Activated CD4-positive, alpha-beta T cell treated with anti-CD3 and anti-CD28 coated beads, Interleukin-2, amount 50 U/mL, for 48 hours (primary cell): ENCODE data around the gene NDST1.

Source experiments
- DNase-seq, 2 experiments: peaks; one replicate each; pipeline ENCODE4 v3.0.0-alpha.2; 2020

The NDST1 gene

DNA sequence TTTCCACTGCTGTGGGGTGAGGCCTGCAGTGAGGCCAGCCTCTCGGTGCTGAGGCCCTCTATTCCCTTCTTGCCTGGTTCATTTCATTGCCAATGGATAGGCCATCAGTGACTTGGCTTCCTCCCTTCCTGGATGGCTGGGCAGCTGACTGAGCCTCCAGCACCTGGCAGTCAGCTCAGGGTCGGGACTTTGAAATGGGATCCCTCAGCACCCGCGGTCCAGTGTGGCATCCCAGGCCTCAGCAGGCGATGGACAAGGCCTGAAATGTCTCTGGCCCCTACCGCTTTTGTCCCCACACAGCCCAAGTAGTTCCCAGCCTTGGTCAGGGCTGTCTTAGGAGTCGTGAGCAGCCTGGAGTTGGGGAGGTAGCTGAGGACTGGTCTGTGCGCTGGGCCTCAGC, 17.2 kb downstream of the NDST1 start:
- DNase-seq, result no peak

DNA sequence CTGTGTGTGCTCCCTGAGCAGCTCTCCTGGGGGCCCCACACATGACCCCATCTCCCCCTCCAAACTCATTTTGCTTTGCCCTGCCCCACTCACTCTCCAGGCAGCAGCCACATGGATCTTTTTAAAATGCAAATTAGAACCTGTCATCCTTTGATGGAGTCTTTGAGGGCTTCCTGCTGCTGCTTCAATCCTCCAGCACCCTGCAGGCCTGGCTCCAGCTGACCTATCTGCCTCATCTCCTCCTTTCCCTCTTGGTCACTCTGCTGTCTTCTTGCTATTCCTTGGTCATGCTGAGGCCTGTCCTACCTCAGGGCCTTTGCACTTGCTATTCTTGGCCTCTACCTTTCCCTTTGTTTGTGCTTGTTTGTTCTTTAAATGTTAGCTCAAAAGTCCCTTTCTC, 17.9 kb downstream of the NDST1 start:
- no peak for DNase-seq

- DNase-seq, result no peak
Observed at GRCh38 chr5:150527038-150527437, 19.1 kb downstream of the NDST1 start.

DNA sequence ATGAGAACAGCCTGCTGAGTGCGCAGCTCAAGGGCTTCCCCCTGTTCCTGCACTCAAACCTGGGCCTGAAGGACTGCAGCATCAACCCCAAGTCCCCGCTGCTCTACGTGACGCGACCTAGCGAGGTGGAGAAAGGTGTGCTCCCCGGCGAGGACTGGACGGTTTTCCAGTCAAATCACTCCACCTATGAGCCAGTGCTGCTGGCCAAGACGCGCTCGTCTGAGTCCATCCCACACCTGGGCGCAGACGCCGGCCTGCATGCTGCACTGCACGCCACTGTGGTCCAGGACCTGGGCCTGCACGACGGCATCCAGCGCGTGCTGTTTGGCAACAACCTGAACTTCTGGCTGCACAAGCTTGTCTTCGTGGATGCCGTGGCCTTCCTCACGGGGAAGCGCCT, 19.9 kb downstream of the NDST1 start:
- DNase-seq, result no peak

DNA sequence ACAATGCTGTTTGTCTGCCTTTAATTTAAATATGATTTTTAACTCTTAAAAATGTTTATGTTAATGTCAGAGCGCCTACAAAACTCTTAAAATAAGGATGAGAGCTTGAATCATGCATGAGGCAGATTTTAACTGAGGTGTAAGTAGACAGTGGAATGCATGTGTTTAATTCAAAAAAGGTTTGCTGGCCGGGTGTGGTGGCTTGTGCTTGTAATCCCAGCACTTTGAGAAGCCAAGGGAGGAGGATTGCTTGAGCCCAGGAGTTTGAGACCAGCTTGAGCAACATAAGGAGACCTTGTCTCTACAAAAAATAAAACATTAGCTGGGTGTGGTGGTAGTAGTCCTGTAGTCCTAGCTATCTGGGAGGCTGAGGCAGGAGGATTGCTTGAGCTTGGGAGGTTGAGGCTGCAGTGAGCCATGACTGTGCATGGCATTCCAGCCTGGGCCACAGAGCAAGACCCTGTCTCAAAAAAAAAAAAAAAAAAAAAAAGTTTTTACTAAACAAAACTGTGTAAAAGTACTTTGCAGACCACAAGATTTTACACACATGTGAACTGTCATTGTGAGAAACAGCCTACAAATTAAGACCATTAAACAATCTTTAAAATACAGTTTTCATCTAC, 21.1 kb downstream of the NDST1 start:
- no peak for DNase-seq

- no peak for DNase-seq
Observed at GRCh38 chr5:150529555-150529954, 21.6 kb downstream of the NDST1 start.

GRCh38 chr5:150530423-150530822, 22.5 kb downstream of the NDST1 start:
- DNase-seq, result no peak

DNA sequence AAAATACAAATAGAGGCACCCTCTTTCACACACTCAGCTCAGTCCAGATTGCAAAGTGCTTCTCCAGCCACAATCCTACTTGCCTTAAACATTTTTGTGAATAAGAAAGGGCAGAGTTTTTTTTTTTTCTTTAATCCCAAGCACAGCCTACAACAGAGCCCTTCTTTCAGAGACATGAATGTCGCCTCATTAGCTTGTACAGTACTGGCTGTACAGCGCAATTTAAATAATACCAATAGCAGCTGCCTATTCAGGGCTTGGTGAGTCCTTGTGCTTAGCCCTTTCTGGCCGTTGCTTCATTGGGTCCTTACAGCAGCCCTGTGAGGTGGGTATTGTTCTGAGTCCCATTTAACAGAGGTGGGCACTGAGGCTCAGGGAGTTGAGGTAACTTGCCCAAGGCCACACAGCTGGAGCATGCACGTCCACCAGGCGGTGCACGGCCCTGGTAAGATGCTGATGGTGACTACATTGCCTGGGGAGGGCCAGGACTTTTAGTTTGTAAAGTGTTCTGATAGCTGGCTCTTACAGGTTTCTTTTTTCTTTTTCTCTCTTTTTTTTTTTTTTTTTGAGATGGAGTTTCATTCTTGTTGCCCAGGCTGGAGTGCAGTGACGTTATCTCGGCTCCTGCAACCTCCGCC, 23.1 kb downstream of the NDST1 start:
- DNase-seq, result no peak

- DNase-seq, result no peak
Observed at GRCh38 chr5:150531686-150532085, 23.8 kb downstream of the NDST1 start.

DNA sequence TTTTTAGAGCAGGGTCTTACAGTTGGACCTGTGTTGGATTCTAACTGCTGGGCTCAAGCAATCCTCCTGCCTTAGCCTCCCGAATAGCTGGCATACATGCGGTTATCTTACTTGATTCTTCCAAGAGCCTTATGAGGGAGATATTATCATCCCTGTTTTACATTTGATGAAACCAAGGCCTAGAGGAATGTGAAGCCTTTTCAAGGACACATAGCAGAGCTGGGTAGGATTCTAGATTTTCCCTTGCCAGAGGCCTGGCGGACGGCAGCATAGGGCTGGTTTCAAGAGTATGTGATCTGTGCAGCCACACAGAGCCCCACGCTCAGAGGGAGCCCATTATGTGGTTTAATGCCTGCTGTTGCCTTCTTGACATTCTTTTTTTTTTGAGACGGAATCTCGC, 24.2 kb downstream of the NDST1 start:
- no peak for DNase-seq

GRCh38 chr5:150532996-150533395, 25.1 kb downstream of the NDST1 start:
- no peak for DNase-seq

DNA sequence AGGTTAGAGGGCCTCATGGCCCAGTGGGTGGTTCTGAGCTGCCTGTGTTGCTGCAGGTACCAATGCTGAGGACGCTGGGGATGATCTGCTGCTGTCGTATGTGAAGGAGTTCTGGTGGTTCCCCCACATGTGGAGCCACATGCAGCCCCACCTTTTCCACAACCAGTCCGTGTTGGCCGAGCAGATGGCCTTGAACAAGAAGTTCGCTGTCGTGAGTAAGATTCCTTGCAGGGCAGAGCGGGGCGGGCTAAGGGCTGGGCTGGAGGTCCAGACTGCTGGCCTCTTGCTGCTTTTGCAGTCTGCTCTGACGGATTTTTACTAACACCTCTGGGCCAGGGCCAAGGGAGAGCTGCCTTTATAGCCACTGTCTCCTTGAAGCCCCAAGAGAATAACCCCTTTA, 26.9 kb downstream of the NDST1 start:
- no peak for DNase-seq

DNA sequence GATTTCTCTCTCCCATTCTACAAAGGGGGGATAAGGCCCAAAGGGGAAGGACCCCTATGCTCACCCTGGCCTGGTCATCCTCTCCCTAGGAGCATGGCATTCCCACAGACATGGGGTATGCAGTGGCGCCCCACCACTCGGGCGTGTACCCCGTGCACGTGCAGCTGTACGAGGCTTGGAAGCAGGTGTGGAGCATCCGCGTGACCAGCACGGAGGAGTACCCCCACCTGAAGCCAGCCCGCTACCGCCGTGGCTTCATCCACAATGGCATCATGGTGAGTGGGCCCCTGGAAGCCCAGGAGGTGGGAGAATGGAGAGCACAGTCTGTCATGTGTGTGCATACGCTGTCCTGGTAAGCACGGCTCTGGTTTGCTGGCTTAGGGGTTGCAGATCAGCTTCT, 27.7 kb downstream of the NDST1 start:
- no peak for DNase-seq

DNA sequence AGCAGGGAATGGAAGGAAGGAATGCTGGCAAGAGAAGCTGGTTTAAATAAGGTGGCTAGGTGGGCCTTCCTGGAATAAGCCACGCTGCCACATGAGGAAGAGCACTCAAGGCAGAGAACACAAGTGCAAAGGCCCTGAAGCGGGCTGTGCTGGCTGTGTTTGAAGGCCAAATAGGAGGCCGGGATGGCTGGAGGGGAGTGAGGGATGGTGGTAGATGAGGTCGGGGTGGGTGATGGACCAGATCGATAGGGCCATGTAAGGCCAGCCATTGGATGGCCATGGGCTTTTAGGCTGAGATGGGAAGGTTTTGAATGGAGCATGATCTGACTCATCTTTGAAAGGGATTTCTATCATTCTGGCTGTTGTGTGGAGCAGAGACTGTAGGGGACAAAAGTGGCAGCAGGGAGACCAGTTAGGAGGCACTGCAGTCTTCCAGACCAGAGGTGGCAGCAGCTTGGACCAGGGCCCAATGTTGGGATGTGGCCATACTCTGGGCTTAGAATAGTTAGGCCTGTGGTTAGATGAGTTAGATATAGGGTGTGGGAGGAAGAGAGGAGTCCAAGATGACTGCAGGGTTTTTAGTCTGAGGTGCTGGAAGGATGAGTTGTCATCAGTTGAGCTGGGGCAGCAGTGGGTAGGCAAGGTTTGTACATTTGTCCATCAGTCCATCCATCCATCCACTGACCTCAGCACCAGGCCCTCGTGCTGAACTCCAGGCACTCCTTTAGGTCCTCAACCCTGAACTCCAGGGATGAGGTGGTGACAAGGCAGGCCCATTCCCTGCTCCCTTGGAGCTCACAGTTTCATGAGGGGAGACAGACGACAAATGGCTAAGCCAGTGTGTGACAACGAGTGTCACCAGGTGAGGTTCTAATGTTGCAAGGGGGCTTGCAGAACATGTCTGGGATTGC, 30.3 kb downstream of the NDST1 start:
- DNase-seq, result no peak

DNA sequence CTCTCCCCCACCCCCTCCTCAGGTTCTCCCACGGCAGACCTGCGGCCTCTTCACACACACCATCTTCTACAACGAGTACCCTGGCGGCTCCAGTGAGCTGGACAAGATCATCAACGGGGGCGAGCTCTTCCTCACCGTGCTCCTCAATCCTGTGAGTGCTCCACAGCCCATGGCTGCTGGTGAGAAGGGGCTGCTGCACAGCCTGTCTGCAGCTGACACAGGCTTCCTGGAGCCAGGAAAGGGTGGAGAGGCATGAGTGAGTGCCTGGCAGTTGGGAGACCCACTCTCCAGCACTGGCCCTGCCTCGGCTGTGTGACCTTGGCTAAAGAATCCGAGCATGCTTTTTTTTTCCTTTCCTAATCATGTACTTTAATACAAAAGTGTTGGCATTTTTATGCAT, 31.3 kb downstream of the NDST1 start:
- DNase-seq, result no peak

DNA sequence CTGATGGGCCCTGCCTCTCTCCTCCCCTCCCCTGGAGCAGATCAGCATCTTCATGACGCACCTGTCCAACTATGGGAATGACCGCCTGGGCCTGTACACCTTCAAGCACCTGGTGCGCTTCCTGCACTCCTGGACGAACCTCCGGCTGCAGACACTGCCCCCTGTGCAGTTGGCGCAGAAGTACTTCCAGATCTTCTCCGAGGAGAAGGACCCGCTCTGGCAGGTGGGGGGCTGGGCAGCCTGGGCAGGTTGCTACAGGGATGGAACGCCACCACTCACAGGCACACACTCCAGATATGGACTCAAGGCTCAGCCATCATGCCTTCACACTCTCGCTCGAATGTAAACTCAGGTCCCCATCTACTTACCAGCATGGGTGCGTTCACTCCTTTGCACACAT, 32.1 kb downstream of the NDST1 start:
- no peak for DNase-seq

- no peak for DNase-seq
Observed at GRCh38 chr5:150540615-150541396, 32.9 kb downstream of the NDST1 start.

DNA sequence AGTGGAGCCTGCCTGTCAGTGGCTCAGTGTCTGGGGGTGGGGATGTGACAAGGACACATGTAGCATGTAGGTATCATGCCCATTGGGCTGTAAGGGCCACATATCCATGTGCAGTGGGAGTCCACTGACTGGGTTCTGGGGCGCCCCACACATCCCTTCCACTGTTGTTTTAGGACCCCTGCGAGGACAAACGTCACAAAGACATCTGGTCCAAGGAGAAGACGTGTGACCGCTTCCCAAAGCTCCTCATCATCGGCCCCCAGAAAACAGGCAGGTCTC, 33.4 kb downstream of the NDST1 start:
- no peak for DNase-seq

DNA sequence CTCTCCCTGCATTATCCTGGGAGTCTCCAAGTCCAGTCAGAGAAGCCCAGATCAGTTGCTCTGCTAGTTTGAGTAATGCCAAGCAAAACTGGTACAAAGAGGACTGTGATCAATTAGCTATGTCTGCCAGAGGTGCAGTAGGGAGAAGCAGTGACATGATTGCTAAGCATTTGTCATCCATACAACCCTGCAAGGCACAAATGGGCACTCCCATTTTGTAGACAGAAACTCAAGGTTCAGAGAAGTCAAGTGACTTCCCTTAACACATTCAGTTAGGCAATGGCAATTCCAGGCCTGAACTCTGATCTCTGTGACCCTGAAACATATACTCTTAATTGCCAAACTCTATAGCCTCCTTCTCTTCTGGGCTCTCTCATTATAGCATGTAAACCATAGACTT, 34.0 kb downstream of the NDST1 start:
- DNase-seq, result no peak

- no peak for DNase-seq
Observed at GRCh38 chr5:150542933-150543445, 35.1 kb downstream of the NDST1 start.

GRCh38 chr5:150544611-150545219, 36.8 kb downstream of the NDST1 start:
- peak; percentile 72 to 77 for DNase-seq

GRCh38 chr5:150545246-150545645, 37.3 kb downstream of the NDST1 start:
- no peak for DNase-seq

DNA sequence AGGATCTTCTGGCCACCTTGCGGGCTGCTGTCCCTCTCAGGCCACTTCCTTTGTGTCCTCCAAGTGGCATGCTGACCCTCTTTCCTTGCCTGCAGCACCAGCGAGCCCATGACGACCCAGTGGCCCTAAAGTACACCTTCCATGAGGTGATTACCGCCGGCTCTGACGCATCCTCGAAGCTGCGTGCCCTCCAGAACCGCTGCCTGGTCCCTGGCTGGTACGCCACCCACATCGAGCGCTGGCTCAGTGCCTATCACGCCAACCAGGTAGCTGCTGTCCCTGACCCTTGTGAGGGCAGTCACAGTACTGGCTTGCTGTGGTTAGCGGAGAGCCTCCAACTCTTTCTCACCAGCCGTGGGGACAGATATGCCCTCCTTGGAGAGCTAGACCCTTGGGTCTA, 40.2 kb downstream of the NDST1 start:
- DNase-seq, result no peak
